GM23338 (cell line): Measurements from ENCODE around the gene TERC. TPM values are rescaled to one million over a fixed set of nuclear protein-coding genes. Genes with fewer than 3 reads are reported as not detected.

Experiments used
- ATAC-seq: fragments of 200-7000 bp; cut with Tn5 transposase; 3 replicates; pipeline ENCODE4 v1.9.1; 2020
- DNase-seq: peaks from one replicate; pipeline ENCODE4 v3.0.0-alpha.2; 2015; ENCODE audit warnings: low spot score
- H2AFZ ChIP-seq: fragments of 200-600 bp; sonication (generic); 2 replicates; pipeline ENCODE4 v1.8.0; 2016; ENCODE audit warnings: antibody characterized with exemption, mild to moderate bottlenecking, moderate library complexity
- H3F3A ChIP-seq: fragments of 200-600 bp; sonication (generic); replicated peaks from 2 replicates; pipeline ENCODE4 v1.8.0; 2017; ENCODE audit warnings: antibody characterized with exemption, mixed run types, low read depth
- H3K27ac ChIP-seq: fragments of 200-600 bp; sonication (generic); 2 replicates; pipeline ENCODE4 v1.6.1; 2016; ENCODE audit warnings: low read depth
- H3K27me3 ChIP-seq: fragments of 200-600 bp; sonication (generic); 2 replicates; pipeline ENCODE4 v1.8.0; 2016; ENCODE audit warnings: mild to moderate bottlenecking, mixed run types, moderate library complexity; ENCODE audit not compliant: insufficient read depth
- H3K36me3 ChIP-seq: fragments of 200-600 bp; sonication (generic); 2 replicates; pipeline ENCODE4 v1.8.0; 2016; ENCODE audit warnings: mild to moderate bottlenecking; ENCODE audit not compliant: insufficient read depth
- H3K4me1 ChIP-seq: fragments of 200-600 bp; sonication (generic); 2 replicates; pipeline ENCODE4 v1.8.0; 2016; ENCODE audit warnings: mild to moderate bottlenecking, moderate library complexity; ENCODE audit not compliant: insufficient read depth
- H3K4me2 ChIP-seq: fragments of 200-600 bp; sonication (generic); 2 replicates; pipeline ENCODE4 v1.7.1; 2017; ENCODE audit warnings: mixed run types
- H3K4me3 ChIP-seq: fragments of 200-600 bp; sonication (generic); 2 replicates; pipeline ENCODE4 v1.6.1; 2016; ENCODE audit warnings: mixed run types
- H3K79me2 ChIP-seq: fragments of 200-600 bp; sonication (generic); replicated peaks from 2 replicates; pipeline ENCODE4 v1.8.0; 2017; ENCODE audit warnings: mild to moderate bottlenecking; ENCODE audit not compliant: insufficient read depth
- H3K9me2 ChIP-seq: fragments of 200-600 bp; sonication (generic); 2 replicates; pipeline ENCODE4 v1.8.0; 2017; ENCODE audit not compliant: insufficient read depth
- H4K20me1 ChIP-seq: fragments of 200-600 bp; sonication (generic); replicated peaks from 2 replicates; pipeline ENCODE4 v1.8.0; 2017; ENCODE audit warnings: mild to moderate bottlenecking; ENCODE audit not compliant: insufficient read depth
- H3K27ac Mint-ChIP-seq: 2 replicates; pipeline ENCODE4 v1.8.0; 2020; ENCODE audit warnings: inconsistent platforms, mild to moderate bottlenecking, moderate library complexity, mixed read lengths
- H3K27me3 Mint-ChIP-seq: 3 replicates; pipeline ENCODE4 v1.8.0; 2022; ENCODE audit warnings: low read depth, mild to moderate bottlenecking, moderate library complexity, mixed read lengths, inconsistent platforms; ENCODE audit not compliant: insufficient read depth, poor library complexity
- H3K36me3 Mint-ChIP-seq: 3 replicates; pipeline ENCODE4 v1.8.0; 2021; ENCODE audit warnings: low read depth, mild to moderate bottlenecking, inconsistent platforms, moderate library complexity, mixed read lengths
- H3K4me1 Mint-ChIP-seq: 3 replicates; pipeline ENCODE4 v1.8.0; 2020; ENCODE audit warnings: mild to moderate bottlenecking, inconsistent platforms, mixed read lengths
- H3K4me3 Mint-ChIP-seq: 3 replicates; pipeline ENCODE4 v1.8.0; 2021; ENCODE audit warnings: moderate library complexity, mild to moderate bottlenecking, inconsistent platforms, mixed read lengths
- H3K9me3 Mint-ChIP-seq: 3 replicates; pipeline ENCODE4 v1.8.0; 2020; ENCODE audit warnings: moderate library complexity, mild to moderate bottlenecking, inconsistent platforms, mixed read lengths
- EZH2 ChIP-seq: fragments of 200-600 bp; sonication (generic); IDR thresholded peaks from one replicate; pipeline ENCODE4 v1.8.0; 2017; ENCODE audit warnings: antibody characterized with exemption, mild to moderate bottlenecking, low read depth; ENCODE audit not compliant: unreplicated experiment
- EZH2phosphoT487 ChIP-seq: fragments of 200-600 bp; sonication (generic); IDR thresholded peaks from one replicate; pipeline ENCODE4 v1.8.1; 2018; ENCODE audit warnings: antibody characterized with exemption; ENCODE audit not compliant: unreplicated experiment
- JUNB ChIP-seq: IDR thresholded peaks from one replicate; pipeline ENCODE4 v1.6.1; 2016; ENCODE audit warnings: antibody characterized with exemption; ENCODE audit not compliant: unreplicated experiment
- NANOG ChIP-seq: IDR thresholded peaks from 2 replicates; pipeline ENCODE4 v1.6.1; 2016; ENCODE audit warnings: antibody characterized with exemption, borderline replicate concordance
- STAT1 ChIP-seq: IDR thresholded peaks from one replicate; pipeline ENCODE4 v1.6.1; 2016; ENCODE audit warnings: antibody characterized with exemption; ENCODE audit not compliant: unreplicated experiment
- ZNF114 ChIP-seq: fragments of 250-450 bp; sonication (Bioruptor Pico); IDR thresholded peaks from 2 replicates; pipeline ENCODE4 v1.5.0; 2020; ENCODE audit warnings: mild to moderate bottlenecking, moderate library complexity
- ZNF331 ChIP-seq: fragments of 250-450 bp; sonication (Bioruptor Pico); IDR thresholded peaks from 2 replicates; pipeline ENCODE4 v1.5.0; 2020; ENCODE audit warnings: low read depth, mild to moderate bottlenecking, moderate library complexity
- polyA plus RNA-seq: library from polyadenylated mRNA; unstranded; fragments of >200 nt; fragmentation: Nextera tagmentation; extraction: Ambion mirVana; gene quantifications from 2 replicates; pipeline ENCODE4 v1.2.1, GENCODE V29; 2016
- total RNA-seq: library from RNA; depleted of rRNA; stranded (reverse); fragments of >200 nt; shearing (Covaris generic); gene quantifications from 2 replicates; pipeline ENCODE4 v1.2.3, GENCODE V29; 2014
- TF ChIP-seq, protein P1 (sequence below): IDR thresholded peaks from 2 replicates; pipeline ENCODE4 v1.6.1; 2016; ENCODE audit warnings: antibody characterized with exemption
- TF ChIP-seq, protein P2 (sequence below): fragments of 250-450 bp; sonication (Bioruptor Pico); IDR thresholded peaks from 2 replicates; pipeline ENCODE4 v1.5.0; 2020; ENCODE audit warnings: mild to moderate bottlenecking, moderate library complexity

TERC gene
- total and polyA plus RNA-seq, 2 experiments from 2014 or later, result 1.7 to 206 TPM

DNA sequence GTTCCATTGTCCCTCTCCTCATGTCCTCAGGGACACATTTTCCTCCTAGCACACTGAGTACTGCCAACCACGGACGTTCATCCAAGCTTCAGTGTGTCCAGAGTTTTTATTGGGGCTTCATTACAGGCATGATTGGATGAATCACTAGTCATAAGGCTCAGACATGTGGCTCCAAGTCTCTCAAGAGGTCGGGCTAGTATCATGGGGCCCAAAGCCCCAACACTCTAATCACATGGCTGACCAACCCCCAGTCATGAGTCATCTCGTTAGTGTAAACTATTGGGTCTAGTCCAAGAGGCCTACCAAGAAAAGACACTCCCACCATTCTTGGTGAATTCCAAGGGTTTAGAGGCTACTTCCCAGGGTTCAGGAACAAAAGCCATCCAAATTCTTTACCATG is 4.4 kb downstream of the TERC start:
- TF ChIP-seq ZNF114 (CRISPR knock-in tag), result no peak
- TF ChIP-seq EZH2phosphoT487, result no peak
- TF ChIP-seq ZNF331 (CRISPR knock-in tag), result no peak
- no peak for TF ChIP-seq EZH2
- no peak for TF ChIP-seq JUNB
- TF ChIP-seq, protein P1, sequence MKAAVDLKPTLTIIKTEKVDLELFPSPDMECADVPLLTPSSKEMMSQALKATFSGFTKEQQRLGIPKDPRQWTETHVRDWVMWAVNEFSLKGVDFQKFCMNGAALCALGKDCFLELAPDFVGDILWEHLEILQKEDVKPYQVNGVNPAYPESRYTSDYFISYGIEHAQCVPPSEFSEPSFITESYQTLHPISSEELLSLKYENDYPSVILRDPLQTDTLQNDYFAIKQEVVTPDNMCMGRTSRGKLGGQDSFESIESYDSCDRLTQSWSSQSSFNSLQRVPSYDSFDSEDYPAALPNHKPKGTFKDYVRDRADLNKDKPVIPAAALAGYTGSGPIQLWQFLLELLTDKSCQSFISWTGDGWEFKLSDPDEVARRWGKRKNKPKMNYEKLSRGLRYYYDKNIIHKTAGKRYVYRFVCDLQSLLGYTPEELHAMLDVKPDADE, result no peak
- no peak for TF ChIP-seq NANOG
- Histone ChIP-seq H3K4me3 (no peak overlapping the region), H3K4me2 (no peak overlapping the region), H3K27me3 (no peaks in the 10 kb centered on the region), H3K9me2 (no peaks in the 10 kb centered on the region), H3K79me2 (no peaks in the 10 kb centered on the region), H3K27ac (no peak overlapping the region), H4K20me1 (no peaks in the 10 kb centered on the region), H3K36me3 (no peaks in the 10 kb centered on the region), H3F3A (no peaks in the 10 kb centered on the region; the same call in 1 of the 2 replicates), H2AFZ (no peak overlapping the region), H3K4me1 (0 out of 2 replicates have a peak, but pooled peaks cover 3% of the 10 kb centered on the region)
- Mint-ChIP-seq H3K4me1 (peaks cover 8% of the 10 kb centered on the region), H3K27me3 (peaks cover 8% of the 10 kb centered on the region), H3K27ac (no peak overlapping the region), H3K36me3 (peaks cover 9% of the 10 kb centered on the region), H3K4me3 (no peak overlapping the region), H3K9me3 (peaks cover 13% of the 10 kb centered on the region; the same call in 2 of the 3 replicates)
- no peak for ATAC-seq
- no peak for DNase-seq

DNA sequence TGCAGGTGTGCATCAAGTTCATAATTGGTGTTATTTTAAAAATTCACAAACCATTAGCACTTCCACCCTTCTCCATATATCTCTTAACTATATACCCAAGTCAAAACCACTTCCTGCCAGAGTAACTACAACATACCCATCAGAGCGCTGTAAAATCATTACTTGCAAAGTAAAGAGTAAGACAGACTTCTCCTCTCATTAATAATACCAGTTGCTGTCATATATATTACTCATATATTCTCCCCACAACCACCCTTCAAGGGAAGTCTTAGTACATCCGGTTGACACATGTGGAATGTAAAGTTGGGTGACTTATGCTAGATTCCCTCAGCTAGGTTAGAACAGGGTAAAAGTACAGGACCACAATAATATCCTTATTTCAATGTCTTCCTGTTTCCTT is 5.6 kb downstream of the TERC start:
- H3K36me3 ChIP-seq, result no peaks in the 10 kb centered on the region
- Mint-ChIP-seq H3K4me1 (peaks cover 3% of the 10 kb centered on the region; the same call in 1 of the 3 replicates), H3K27me3 (peaks cover 4% of the 10 kb centered on the region), H3K4me3 (no peak overlapping the region), H3K27ac (no peak overlapping the region), H3K36me3 (peaks cover 7% of the 10 kb centered on the region), H3K9me3 (peaks cover 12% of the 10 kb centered on the region; the same call in 2 of the 3 replicates)
- no peak overlapping the region for H3K27ac ChIP-seq
- no peaks in the 10 kb centered on the region; the same call in 1 of the 2 replicates for H3F3A ChIP-seq
- no peaks in the 10 kb centered on the region for H3K79me2 ChIP-seq
- H3K27me3 ChIP-seq, result no peaks in the 10 kb centered on the region
- no peak for ATAC-seq
- no peaks in the 10 kb centered on the region for H3K4me1 ChIP-seq
- H3K9me2 ChIP-seq, result no peaks in the 10 kb centered on the region
- no peak overlapping the region for H3K4me3 ChIP-seq
- H3K4me2 ChIP-seq, result no peak overlapping the region
- TF ChIP-seq, protein P1, result no peak
- TF ChIP-seq JUNB (no peak), EZH2phosphoT487 (no peak), STAT1 (no peak), ZNF114 (CRISPR knock-in tag) (no peak)
- TF ChIP-seq, protein P2, sequence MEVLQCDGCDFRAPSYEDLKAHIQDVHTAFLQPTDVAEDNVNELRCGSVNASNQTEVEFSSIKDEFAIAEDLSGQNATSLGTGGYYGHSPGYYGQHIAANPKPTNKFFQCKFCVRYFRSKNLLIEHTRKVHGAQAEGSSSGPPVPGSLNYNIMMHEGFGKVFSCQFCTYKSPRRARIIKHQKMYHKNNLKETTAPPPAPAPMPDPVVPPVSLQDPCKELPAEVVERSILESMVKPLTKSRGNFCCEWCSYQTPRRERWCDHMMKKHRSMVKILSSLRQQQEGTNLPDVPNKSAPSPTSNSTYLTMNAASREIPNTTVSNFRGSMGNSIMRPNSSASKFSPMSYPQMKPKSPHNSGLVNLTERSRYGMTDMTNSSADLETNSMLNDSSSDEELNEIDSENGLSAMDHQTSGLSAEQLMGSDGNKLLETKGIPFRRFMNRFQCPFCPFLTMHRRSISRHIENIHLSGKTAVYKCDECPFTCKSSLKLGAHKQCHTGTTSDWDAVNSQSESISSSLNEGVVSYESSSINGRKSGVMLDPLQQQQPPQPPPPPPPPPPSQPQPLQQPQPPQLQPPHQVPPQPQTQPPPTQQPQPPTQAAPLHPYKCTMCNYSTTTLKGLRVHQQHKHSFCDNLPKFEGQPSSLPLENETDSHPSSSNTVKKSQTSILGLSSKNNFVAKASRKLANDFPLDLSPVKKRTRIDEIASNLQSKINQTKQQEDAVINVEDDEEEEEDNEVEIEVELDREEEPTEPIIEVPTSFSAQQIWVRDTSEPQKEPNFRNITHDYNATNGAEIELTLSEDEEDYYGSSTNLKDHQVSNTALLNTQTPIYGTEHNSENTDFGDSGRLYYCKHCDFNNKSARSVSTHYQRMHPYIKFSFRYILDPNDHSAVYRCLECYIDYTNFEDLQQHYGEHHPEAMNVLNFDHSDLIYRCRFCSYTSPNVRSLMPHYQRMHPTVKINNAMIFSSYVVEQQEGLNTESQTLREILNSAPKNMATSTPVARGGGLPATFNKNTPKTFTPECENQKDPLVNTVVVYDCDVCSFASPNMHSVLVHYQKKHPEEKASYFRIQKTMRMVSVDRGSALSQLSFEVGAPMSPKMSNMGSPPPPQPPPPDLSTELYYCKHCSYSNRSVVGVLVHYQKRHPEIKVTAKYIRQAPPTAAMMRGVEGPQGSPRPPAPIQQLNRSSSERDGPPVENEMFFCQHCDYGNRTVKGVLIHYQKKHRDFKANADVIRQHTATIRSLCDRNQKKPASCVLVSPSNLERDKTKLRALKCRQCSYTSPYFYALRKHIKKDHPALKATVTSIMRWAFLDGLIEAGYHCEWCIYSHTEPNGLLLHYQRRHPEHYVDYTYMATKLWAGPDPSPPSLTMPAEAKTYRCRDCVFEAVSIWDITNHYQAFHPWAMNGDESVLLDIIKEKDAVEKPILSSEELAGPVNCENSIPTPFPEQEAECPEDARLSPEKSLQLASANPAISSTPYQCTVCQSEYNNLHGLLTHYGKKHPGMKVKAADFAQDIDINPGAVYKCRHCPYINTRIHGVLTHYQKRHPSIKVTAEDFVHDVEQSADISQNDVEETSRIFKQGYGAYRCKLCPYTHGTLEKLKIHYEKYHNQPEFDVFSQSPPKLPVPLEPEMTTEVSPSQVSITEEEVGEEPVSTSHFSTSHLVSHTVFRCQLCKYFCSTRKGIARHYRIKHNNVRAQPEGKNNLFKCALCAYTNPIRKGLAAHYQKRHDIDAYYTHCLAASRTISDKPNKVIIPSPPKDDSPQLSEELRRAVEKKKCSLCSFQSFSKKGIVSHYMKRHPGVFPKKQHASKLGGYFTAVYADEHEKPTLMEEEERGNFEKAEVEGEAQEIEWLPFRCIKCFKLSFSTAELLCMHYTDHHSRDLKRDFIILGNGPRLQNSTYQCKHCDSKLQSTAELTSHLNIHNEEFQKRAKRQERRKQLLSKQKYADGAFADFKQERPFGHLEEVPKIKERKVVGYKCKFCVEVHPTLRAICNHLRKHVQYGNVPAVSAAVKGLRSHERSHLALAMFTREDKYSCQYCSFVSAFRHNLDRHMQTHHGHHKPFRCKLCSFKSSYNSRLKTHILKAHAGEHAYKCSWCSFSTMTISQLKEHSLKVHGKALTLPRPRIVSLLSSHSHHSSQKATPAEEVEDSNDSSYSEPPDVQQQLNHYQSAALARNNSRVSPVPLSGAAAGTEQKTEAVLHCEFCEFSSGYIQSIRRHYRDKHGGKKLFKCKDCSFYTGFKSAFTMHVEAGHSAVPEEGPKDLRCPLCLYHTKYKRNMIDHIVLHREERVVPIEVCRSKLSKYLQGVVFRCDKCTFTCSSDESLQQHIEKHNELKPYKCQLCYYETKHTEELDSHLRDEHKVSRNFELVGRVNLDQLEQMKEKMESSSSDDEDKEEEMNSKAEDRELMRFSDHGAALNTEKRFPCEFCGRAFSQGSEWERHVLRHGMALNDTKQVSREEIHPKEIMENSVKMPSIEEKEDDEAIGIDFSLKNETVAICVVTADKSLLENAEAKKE (CRISPR knock-in tag), result no peak
- no peak for DNase-seq
- no peaks in the 10 kb centered on the region for H4K20me1 ChIP-seq
- H2AFZ ChIP-seq, result no peak overlapping the region
